Measurements from ENCODE around the gene FAM13A.

FAM13A gene

GRCh38 chr4:88981556-88981955 lies 75.4 kb downstream of the FAM13A start:
- TF ChIP-seq EZH2 (optimal IDR thresholded peaks at IDR 0.05; ENCODE audit: low read depth, low read length) (no peak), CTCF (IDR thresholded peaks at IDR 0.05; ENCODE audit: low read length) (no peak), EZH2phosphoT487 (IDR thresholded peaks at IDR 0.05; ENCODE audit: low read length) (no peak)
- Histone ChIP-seq H3K27me3 (replicated peaks; ENCODE audit: insufficient read depth, low read length) (no peaks in the 10 kb centered on the region), H3K4me3 (ENCODE audit: low read length) (no peak overlapping the region), H3K9ac (ENCODE audit: low read length) (no peak overlapping the region), H2AFZ (ENCODE audit: low read length) (no peak overlapping the region), H3K9me3 (replicated peaks; ENCODE audit: insufficient read depth, low read length) (no peaks in the 10 kb centered on the region), H3K79me2 (ENCODE audit: low read length) (no peaks in the 10 kb centered on the region), H3K4me2 (ENCODE audit: low read depth, low read length) (no peak overlapping the region), H3K27ac (ENCODE audit: low read length) (no peak overlapping the region), H3K36me3 (replicated peaks; ENCODE audit: insufficient read depth, low read length) (no peaks in the 10 kb centered on the region), H3K4me1 (ENCODE audit: low read length) (peaks cover 8% of the 10 kb centered on the region; the same call in 1 of the 2 replicates), H3F3A (ENCODE audit: insufficient read depth, low read length) (no peaks in the 10 kb centered on the region), H3K9me2 (replicated peaks; ENCODE audit: insufficient read depth, low read length) (no peaks in the 10 kb centered on the region), H4K20me1 (ENCODE audit: insufficient read depth, low read length) (no peaks in the 10 kb centered on the region)
- no peak for DNase-seq

- no peaks in the 10 kb centered on the region for H3K9me3 ChIP-seq (replicated peaks; ENCODE audit: insufficient read depth, low read length)
- no peak for DNase-seq
- peaks cover 9% of the 10 kb centered on the region; the same call in 1 of the 2 replicates for H3F3A ChIP-seq (ENCODE audit: insufficient read depth, low read length)
- no peak overlapping the region for H3K27ac ChIP-seq (ENCODE audit: low read length)
- H3K9me2 ChIP-seq (replicated peaks; ENCODE audit: insufficient read depth, low read length), result no peaks in the 10 kb centered on the region
- no peak overlapping the region for H2AFZ ChIP-seq (ENCODE audit: low read length)
- H4K20me1 ChIP-seq (ENCODE audit: insufficient read depth, low read length), result no peaks in the 10 kb centered on the region
- H3K9ac ChIP-seq (ENCODE audit: low read length), result no peak overlapping the region
- peaks cover 21% of the 10 kb centered on the region for H3K4me1 ChIP-seq (ENCODE audit: low read length)
- no peaks in the 10 kb centered on the region for H3K27me3 ChIP-seq (replicated peaks; ENCODE audit: insufficient read depth, low read length)
- no peaks in the 10 kb centered on the region for H3K36me3 ChIP-seq (replicated peaks; ENCODE audit: insufficient read depth, low read length)
- no peak overlapping the region for H3K4me3 ChIP-seq (ENCODE audit: low read length)
- no peaks in the 10 kb centered on the region for H3K79me2 ChIP-seq (ENCODE audit: low read length)
- no peak overlapping the region for H3K4me2 ChIP-seq (ENCODE audit: low read depth, low read length)
- TF ChIP-seq EZH2 (optimal IDR thresholded peaks at IDR 0.05; ENCODE audit: low read depth, low read length) (no peak), EZH2phosphoT487 (IDR thresholded peaks at IDR 0.05; ENCODE audit: low read length) (no peak), CTCF (IDR thresholded peaks at IDR 0.05; ENCODE audit: low read length) (no peak)
These were observed 77.7 kb downstream of the FAM13A start for GRCh38 chr4:88979276-88979675.

- Histone ChIP-seq H3K9ac (ENCODE audit: low read length) (no peak overlapping the region), H3K9me2 (replicated peaks; ENCODE audit: insufficient read depth, low read length) (no peaks in the 10 kb centered on the region), H2AFZ (ENCODE audit: low read length) (0 out of 2 replicates have a peak overlapping the region, but pooled peaks have one; percentile 52), H3K27me3 (replicated peaks; ENCODE audit: insufficient read depth, low read length) (no peaks in the 10 kb centered on the region), H4K20me1 (ENCODE audit: insufficient read depth, low read length) (no peaks in the 10 kb centered on the region), H3K4me2 (ENCODE audit: low read depth, low read length) (peak overlapping the region; percentile 74; the same call in 1 of the 2 replicates), H3K36me3 (replicated peaks; ENCODE audit: insufficient read depth, low read length) (no peaks in the 10 kb centered on the region), H3K4me3 (ENCODE audit: low read length) (no peak overlapping the region), H3K4me1 (ENCODE audit: low read length) (peaks cover 21% of the 10 kb centered on the region), H3K79me2 (ENCODE audit: low read length) (no peaks in the 10 kb centered on the region), H3K27ac (ENCODE audit: low read length) (no peak overlapping the region), H3F3A (ENCODE audit: insufficient read depth, low read length) (peaks cover 9% of the 10 kb centered on the region; the same call in 1 of the 2 replicates), H3K9me3 (replicated peaks; ENCODE audit: insufficient read depth, low read length) (no peaks in the 10 kb centered on the region)
- no peak for DNase-seq
- no peak for TF ChIP-seq EZH2 (optimal IDR thresholded peaks at IDR 0.05; ENCODE audit: low read depth, low read length)
- no peak for TF ChIP-seq EZH2phosphoT487 (IDR thresholded peaks at IDR 0.05; ENCODE audit: low read length)
- TF ChIP-seq CTCF (IDR thresholded peaks at IDR 0.05; ENCODE audit: low read length), result no peak
These were observed 80.3 kb downstream of the FAM13A start for GRCh38 chr4:88976775-88977035.

Data from MM.1S (cell line).